ENCODE data around the gene UBR7. TPM values are rescaled to one million over a fixed set of nuclear protein-coding genes. Genes with fewer than 3 reads are reported as not detected.

Gene UBR7
- total RNA-seq, 1 donor from 2014 or later, result 7.8 TPM

- Histone ChIP-seq H3K9me3 (ENCODE audit: insufficient read depth, low read depth, low read length) (no peaks in the 10 kb centered on the region), H3K79me2 (ENCODE audit: insufficient read depth, low read length) (no peaks in the 10 kb centered on the region), H3K9ac (ENCODE audit: low read length) (no peak overlapping the region), H3K4me3 (ENCODE audit: insufficient read depth, low read depth, low read length) (no peak overlapping the region), H3K4me2 (ENCODE audit: low read length) (no peak overlapping the region), H3K27ac (ENCODE audit: low read depth, low read length) (no peak overlapping the region), H4K20me1 (ENCODE audit: insufficient read depth, low read length) (no peaks in the 10 kb centered on the region), H3K4me1 (ENCODE audit: insufficient read depth, low read length) (no peaks in the 10 kb centered on the region), H3K27me3 (ENCODE audit: insufficient read depth, low read length) (no peaks in the 10 kb centered on the region), H3K36me3 (ENCODE audit: insufficient read depth, low read length) (peaks cover 2% of the 10 kb centered on the region), H2AFZ (ENCODE audit: low read depth, low read length) (no peak overlapping the region)
- FAIRE-seq (no peak), DNase-seq (ENCODE audit: low read depth) (no peak)
- Mint-ChIP-seq H3K9me3 (ENCODE audit: unreplicated experiment) (no peaks in the 10 kb centered on the region), H3K27ac (ENCODE audit: unreplicated experiment) (no peak overlapping the region), H3K27me3 (ENCODE audit: low read depth, unreplicated experiment) (no peaks in the 10 kb centered on the region), H3K36me3 (ENCODE audit: low read depth, unreplicated experiment) (no peaks in the 10 kb centered on the region), H3K4me1 (ENCODE audit: low read depth, unreplicated experiment) (no peaks in the 10 kb centered on the region), H3K4me3 (ENCODE audit: unreplicated experiment) (no peak overlapping the region)
- TF ChIP-seq EZH2 (IDR thresholded peaks at IDR 0.05; ENCODE audit: insufficient read depth, low read length), result no peak
- TF ChIP-seq, protein P1, sequence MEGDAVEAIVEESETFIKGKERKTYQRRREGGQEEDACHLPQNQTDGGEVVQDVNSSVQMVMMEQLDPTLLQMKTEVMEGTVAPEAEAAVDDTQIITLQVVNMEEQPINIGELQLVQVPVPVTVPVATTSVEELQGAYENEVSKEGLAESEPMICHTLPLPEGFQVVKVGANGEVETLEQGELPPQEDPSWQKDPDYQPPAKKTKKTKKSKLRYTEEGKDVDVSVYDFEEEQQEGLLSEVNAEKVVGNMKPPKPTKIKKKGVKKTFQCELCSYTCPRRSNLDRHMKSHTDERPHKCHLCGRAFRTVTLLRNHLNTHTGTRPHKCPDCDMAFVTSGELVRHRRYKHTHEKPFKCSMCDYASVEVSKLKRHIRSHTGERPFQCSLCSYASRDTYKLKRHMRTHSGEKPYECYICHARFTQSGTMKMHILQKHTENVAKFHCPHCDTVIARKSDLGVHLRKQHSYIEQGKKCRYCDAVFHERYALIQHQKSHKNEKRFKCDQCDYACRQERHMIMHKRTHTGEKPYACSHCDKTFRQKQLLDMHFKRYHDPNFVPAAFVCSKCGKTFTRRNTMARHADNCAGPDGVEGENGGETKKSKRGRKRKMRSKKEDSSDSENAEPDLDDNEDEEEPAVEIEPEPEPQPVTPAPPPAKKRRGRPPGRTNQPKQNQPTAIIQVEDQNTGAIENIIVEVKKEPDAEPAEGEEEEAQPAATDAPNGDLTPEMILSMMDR (IDR thresholded peaks at IDR 0.05; ENCODE audit: insufficient read depth, low read depth, low read length), result no peak
These were observed 11.6 kb upstream of the UBR7 start for GRCh38 chr14:93195316-93195999.

GRCh38 chr14:93199031-93199430 lies 8.0 kb upstream of the UBR7 start:
- Histone ChIP-seq H3K27ac (ENCODE audit: low read depth, low read length) (no peak overlapping the region), H3K4me1 (ENCODE audit: insufficient read depth, low read length) (no peaks in the 10 kb centered on the region), H3K79me2 (ENCODE audit: insufficient read depth, low read length) (peaks cover under 1% of the 10 kb centered on the region), H4K20me1 (ENCODE audit: insufficient read depth, low read length) (no peaks in the 10 kb centered on the region), H3K9me3 (ENCODE audit: insufficient read depth, low read depth, low read length) (no peaks in the 10 kb centered on the region), H3K36me3 (ENCODE audit: insufficient read depth, low read length) (no peaks in the 10 kb centered on the region), H2AFZ (ENCODE audit: low read depth, low read length) (no peak overlapping the region), H3K4me2 (ENCODE audit: low read length) (no peak overlapping the region), H3K27me3 (ENCODE audit: insufficient read depth, low read length) (no peaks in the 10 kb centered on the region), H3K4me3 (ENCODE audit: insufficient read depth, low read depth, low read length) (no peak overlapping the region), H3K9ac (ENCODE audit: low read length) (no peak overlapping the region)
- DNase-seq (ENCODE audit: low read depth), result no peak
- Mint-ChIP-seq H3K36me3 (ENCODE audit: low read depth, unreplicated experiment) (no peaks in the 10 kb centered on the region), H3K4me1 (ENCODE audit: low read depth, unreplicated experiment) (no peaks in the 10 kb centered on the region), H3K27ac (ENCODE audit: unreplicated experiment) (no peak overlapping the region), H3K4me3 (ENCODE audit: unreplicated experiment) (no peak overlapping the region), H3K9me3 (ENCODE audit: unreplicated experiment) (no peaks in the 10 kb centered on the region), H3K27me3 (ENCODE audit: low read depth, unreplicated experiment) (no peaks in the 10 kb centered on the region)
- TF ChIP-seq, protein P1 (IDR thresholded peaks at IDR 0.05; ENCODE audit: insufficient read depth, low read depth, low read length), result no peak
- no peak for TF ChIP-seq EZH2 (IDR thresholded peaks at IDR 0.05; ENCODE audit: insufficient read depth, low read length)
- FAIRE-seq, result no peak

GRCh38 chr14:93200553-93200952 lies 6.5 kb upstream of the UBR7 start:
- Histone ChIP-seq H3K4me1 (ENCODE audit: insufficient read depth, low read length) (no peaks in the 10 kb centered on the region), H2AFZ (ENCODE audit: low read depth, low read length) (no peak overlapping the region), H3K27ac (ENCODE audit: low read depth, low read length) (no peak overlapping the region), H3K4me3 (ENCODE audit: insufficient read depth, low read depth, low read length) (no peak overlapping the region), H3K9ac (ENCODE audit: low read length) (no peak overlapping the region), H3K4me2 (ENCODE audit: low read length) (no peak overlapping the region), H3K79me2 (ENCODE audit: insufficient read depth, low read length) (peaks cover 15% of the 10 kb centered on the region), H4K20me1 (ENCODE audit: insufficient read depth, low read length) (no peaks in the 10 kb centered on the region), H3K9me3 (ENCODE audit: insufficient read depth, low read depth, low read length) (no peaks in the 10 kb centered on the region), H3K36me3 (ENCODE audit: insufficient read depth, low read length) (no peaks in the 10 kb centered on the region), H3K27me3 (ENCODE audit: insufficient read depth, low read length) (no peaks in the 10 kb centered on the region)
- H3K27me3 Mint-ChIP-seq (ENCODE audit: low read depth, unreplicated experiment), result no peaks in the 10 kb centered on the region
- TF ChIP-seq EZH2 (IDR thresholded peaks at IDR 0.05; ENCODE audit: insufficient read depth, low read length), result no peak
- TF ChIP-seq, protein P1 (IDR thresholded peaks at IDR 0.05; ENCODE audit: insufficient read depth, low read depth, low read length), result no peak
- H3K4me1 Mint-ChIP-seq (ENCODE audit: low read depth, unreplicated experiment), result peaks cover under 1% of the 10 kb centered on the region
- DNase-seq (ENCODE audit: low read depth), result no peak
- no peaks in the 10 kb centered on the region for H3K9me3 Mint-ChIP-seq (ENCODE audit: unreplicated experiment)
- no peak overlapping the region for H3K27ac Mint-ChIP-seq (ENCODE audit: unreplicated experiment)
- H3K36me3 Mint-ChIP-seq (ENCODE audit: low read depth, unreplicated experiment), result no peaks in the 10 kb centered on the region
- no peak overlapping the region for H3K4me3 Mint-ChIP-seq (ENCODE audit: unreplicated experiment)
- no peak for FAIRE-seq
